ENCODE results near the gene SLC24A4. TPM values are rescaled to one million over a fixed set of nuclear protein-coding genes. Genes with fewer than 3 reads are reported as not detected.
A peak's percentile ranks its signal among the peaks of the same experiment; 100 is the strongest.

SLC24A4 gene
- total RNA-seq, 1 experiment from 2014 or later, result not detected

DNA sequence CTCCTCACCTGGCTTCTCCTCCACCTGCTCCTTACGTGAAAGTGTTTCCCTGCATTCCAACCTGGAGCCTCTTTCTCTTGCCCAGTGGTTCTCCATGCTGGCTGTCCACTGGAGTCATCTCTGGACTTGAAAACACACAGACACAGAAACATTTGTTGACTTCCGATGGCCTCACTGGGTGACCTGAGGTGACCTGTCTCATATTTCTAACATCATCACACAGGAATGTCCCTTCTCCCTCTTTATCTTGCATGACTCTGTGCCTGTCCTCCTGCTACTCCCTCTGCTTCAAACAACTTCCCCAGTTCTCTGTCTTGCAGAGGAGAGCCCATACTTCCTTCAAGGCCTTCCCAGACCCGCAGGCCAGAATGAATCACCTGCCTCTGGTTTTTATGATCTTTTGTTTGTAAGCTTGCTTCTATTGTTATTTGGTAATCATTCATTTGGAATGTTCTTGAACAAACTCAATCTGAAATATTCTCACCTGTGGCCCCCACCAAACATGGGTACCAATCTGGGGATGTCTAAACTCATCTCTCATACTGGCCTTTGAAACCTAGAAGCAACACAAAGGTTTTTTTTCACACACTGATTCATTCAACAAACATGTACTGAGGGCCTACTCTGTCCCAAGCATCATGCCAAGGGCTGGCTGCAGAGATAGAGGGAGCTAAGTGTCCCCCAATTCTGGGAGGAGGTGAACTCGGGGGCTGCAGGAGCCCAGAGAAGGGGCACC lies 181.0 kb downstream of the SLC24A4 start:
- Histone ChIP-seq H3K9me2 (ENCODE audit: insufficient read depth) (no peaks in the 10 kb centered on the region), H3K79me2 (ENCODE audit: insufficient read depth, low read length) (no peaks in the 10 kb centered on the region), H4K20me1 (ENCODE audit: insufficient read depth) (no peaks in the 10 kb centered on the region), H3K27ac (ENCODE audit: low read depth, low read length) (peak overlapping the region; percentile 52), H2AFZ (ENCODE audit: low read depth, low read length, poor library complexity, severe bottlenecking) (no peak overlapping the region), H3K4me3 (replicated peaks in 1 of 2; ENCODE audit: low read depth in 1 of 2, low read length in 2 of 2) (peak overlapping the region in 1 of 2 experiments; percentile 13; a peak in 1 of 4 replicates), H3K9ac (ENCODE audit: low read length) (peak overlapping the region; percentile 31), H3K9me3 (ENCODE audit: control insufficient read depth in 1 of 2, insufficient read depth in 1 of 2, low read depth in 1 of 2, low read length in 2 of 2) (no peaks in the 10 kb centered on the region), H3K4me2 (ENCODE audit: low read length) (peak overlapping the region; percentile 65), H3K27me3 (ENCODE audit: insufficient read depth, low read length) (no peaks in the 10 kb centered on the region), H3K4me1 (ENCODE audit: control insufficient read depth in 1 of 2, insufficient read depth in 2 of 2, low read length in 2 of 2) (peaks cover 42 to 83% of the 10 kb centered on the region in 2 experiments), H3K36me3 (ENCODE audit: control insufficient read depth in 1 of 2, insufficient read depth in 2 of 2, low read length in 2 of 2) (no peaks in the 10 kb centered on the region)
- TF ChIP-seq POLR2AphosphoS5 (IDR thresholded peaks at IDR 0.05; ENCODE audit: low read depth, low read length) (0 out of 2 replicates have a peak, but pooled peaks have one; percentile 49), ZBTB33 (IDR thresholded peaks at IDR 0.05; ENCODE audit: extremely low read depth, insufficient replicate concordance, low read length) (peak; percentile 75), TCF7L2 (IDR thresholded peaks at IDR 0.05; ENCODE audit: borderline replicate concordance, extremely low read depth, insufficient read depth, insufficient read length) (peak; percentile 88), FOSL1 (IDR thresholded peaks at IDR 0.05; ENCODE audit: low read depth) (no peak), YY1 (IDR thresholded peaks at IDR 0.05; ENCODE audit: extremely low read depth, insufficient replicate concordance, low read depth, low read length) (peak; percentile 24), CTCF (IDR thresholded peaks at IDR 0.05 in 2 of 3, conservative IDR thresholded peaks at IDR 0.05 in 1 of 3; ENCODE audit: borderline replicate concordance in 1 of 3, insufficient read depth in 1 of 3, low read depth in 2 of 3, low read length in 2 of 3) (no peak)
- BruUV-seq (replicated peaks), result no TSS peak
- ChIA-PET POLR2A (no interaction called here), CTCF (no interaction called here), RAD21 (ENCODE audit: low non-redundant PET in 1 of 2, low total read pairs in 2 of 2, uncharacterized antibody in 2 of 2, unreplicated experiment in 2 of 2) (no interaction called here)
- ATAC-seq (peak; percentile 90), DNase-seq (ENCODE audit: low read depth, low spot score) (peak; percentile 88)
- intact Hi-C loops (cut with micrococcal nuclease), result no loop called here
